ENCODE data around the gene RGS9.
A peak's percentile ranks its signal among the peaks of the same experiment; 100 is the strongest.

DNA sequence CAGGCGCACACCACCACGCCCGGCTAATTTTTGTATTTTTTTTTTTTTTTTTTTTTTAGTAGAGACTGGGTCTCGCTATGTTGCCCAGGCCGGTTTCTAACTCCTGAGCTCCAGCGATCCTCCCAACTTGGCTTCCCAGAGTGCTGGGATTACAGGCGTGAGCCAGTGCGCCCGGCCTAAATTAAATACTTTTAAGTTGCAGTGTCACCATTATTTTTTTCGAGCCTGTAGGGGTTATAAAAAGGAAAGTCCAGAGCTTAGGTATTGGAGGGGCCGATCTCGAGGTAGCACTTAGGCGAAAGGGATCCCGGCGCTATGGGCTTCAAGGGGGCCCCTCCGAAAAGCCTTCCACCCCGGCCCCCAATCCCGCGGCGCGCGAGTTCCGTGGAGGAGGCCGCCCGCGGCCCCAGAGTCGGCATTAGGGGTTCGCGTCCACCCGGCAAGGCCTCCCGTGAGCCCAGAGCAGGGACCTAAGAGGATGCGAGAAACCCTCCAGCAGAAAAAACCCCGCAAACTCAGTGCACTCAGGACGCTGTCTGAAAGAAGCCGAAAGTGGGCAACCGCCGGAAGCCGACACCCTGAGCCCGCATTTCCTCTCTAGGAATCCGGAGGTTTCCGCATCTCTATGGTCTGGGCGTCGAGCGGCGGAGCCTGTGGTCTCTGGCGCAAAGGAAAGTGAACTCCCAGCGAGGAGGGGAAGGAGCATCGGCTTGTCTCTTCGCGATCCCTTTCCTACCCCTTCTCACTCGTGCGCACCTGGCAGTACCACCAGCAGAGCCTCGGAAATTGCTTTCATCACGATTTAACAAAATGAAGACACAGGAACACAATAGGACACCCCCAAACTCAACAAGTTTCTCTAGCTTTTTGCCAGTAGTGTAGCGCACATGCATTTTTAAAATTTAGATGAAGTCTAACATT lies 14.1 kb upstream of the RGS9 start:
- TF ChIP-seq POLR2A (IDR thresholded peaks at IDR 0.05; ENCODE audit: borderline replicate concordance, extremely low read depth, insufficient read depth, insufficient read length) = peak; percentile 10
- no peak for TF ChIP-seq CTCF (IDR thresholded peaks at IDR 0.05 in 2 of 3, conservative IDR thresholded peaks at IDR 0.05 in 1 of 3; ENCODE audit: borderline replicate concordance in 1 of 3, insufficient read depth in 1 of 3, low read depth in 2 of 3, low read length in 2 of 3)
- TF ChIP-seq POLR2AphosphoS5 (IDR thresholded peaks at IDR 0.05; ENCODE audit: low read depth, low read length) = peak; percentile 93
- no peak for TF ChIP-seq REST (IDR thresholded peaks at IDR 0.05; ENCODE audit: low read depth)
- no peak; the same call in 1 of the 2 replicates for TF ChIP-seq ELF1 (IDR thresholded peaks at IDR 0.05; ENCODE audit: borderline replicate concordance, low read depth)
- no peak for TF ChIP-seq EGR1 (IDR thresholded peaks at IDR 0.05; ENCODE audit: low read depth)
- TF ChIP-seq YY1 (IDR thresholded peaks at IDR 0.05; ENCODE audit: extremely low read depth, insufficient replicate concordance, low read depth, low read length) = peak; percentile 7
- TF ChIP-seq EZH2phosphoT487 (IDR thresholded peaks at IDR 0.05; ENCODE audit: borderline replicate concordance) = no peak
- no peak for TF ChIP-seq EZH2 (IDR thresholded peaks at IDR 0.05)
- TF ChIP-seq SIN3A (IDR thresholded peaks at IDR 0.05; ENCODE audit: low read depth) = no peak; the same call in 1 of the 2 replicates
